ENCODE measurements around the gene FRYL.

The FRYL gene

GRCh38 chr4:48542888-48543287, 237.2 kb downstream of the FRYL start:
- no peak for DNase-seq

GRCh38 chr4:48539597-48539996, 240.5 kb downstream of the FRYL start:
- no peak for DNase-seq

GRCh38 chr4:48538358-48538757, 241.7 kb downstream of the FRYL start:
- no peak for DNase-seq

GRCh38 chr4:48526406-48526805, 253.7 kb downstream of the FRYL start:
- DNase-seq, result no peak

GRCh38 chr4:48518143-48518542, 261.9 kb downstream of the FRYL start:
- DNase-seq, result no peak

- no peak for DNase-seq
These were observed 270.5 kb downstream of the FRYL start for GRCh38 chr4:48509543-48509942.

- DNase-seq, result no peak
These were observed 273.4 kb downstream of the FRYL start for GRCh38 chr4:48506716-48507115.

- no peak for DNase-seq
These were observed 275.7 kb downstream of the FRYL start for GRCh38 chr4:48504352-48504751.

- no peak for DNase-seq
These were observed 276.1 kb downstream of the FRYL start for GRCh38 chr4:48504026-48504330.

GRCh38 chr4:48503233-48504025, 276.6 kb downstream of the FRYL start:
- DNase-seq, result no peak

- DNase-seq, result no peak
These were observed 280.5 kb downstream of the FRYL start for GRCh38 chr4:48499551-48500066.

GRCh38 chr4:48498895-48499294, 281.2 kb downstream of the FRYL start:
- DNase-seq, result no peak

- no peak for DNase-seq
These were observed 284.1 kb downstream of the FRYL start for GRCh38 chr4:48495941-48496340.

GRCh38 chr4:48493452-48494100, 286.5 kb downstream of the FRYL start:
- no peak for DNase-seq

- DNase-seq, result no peak
These were observed 288.4 kb downstream of the FRYL start for GRCh38 chr4:48491514-48492176.

GRCh38 chr4:48490680-48491513, 289.2 kb downstream of the FRYL start:
- DNase-seq, result no peak

GRCh38 chr4:48490012-48490679, 289.9 kb downstream of the FRYL start, which contains the start of gene ZAR1:
Gene ZAR1, plus strand, starts transcription at chr4:48490252. Its CDS starts 40 bp downstream, at chr4:48490292.
- no peak for DNase-seq

GRCh38 chr4:48489683-48490011, 290.4 kb downstream of the FRYL start:
- DNase-seq, result no peak

- no peak for DNase-seq
These were observed 295.4 kb downstream of the FRYL start for GRCh38 chr4:48484494-48485168.

- no peak for DNase-seq
These were observed 296.1 kb downstream of the FRYL start for GRCh38 chr4:48483777-48484493.

Data from RPMI8226 (cell line).